Lower lobe of right lung (tissue), 2 donors: ENCODE measurements around the gene DNAH12. TPM values are rescaled to one million over a fixed set of nuclear protein-coding genes. Genes with fewer than 3 reads are reported as not detected.

Experiments
- ATAC-seq, 2 donors: fragments of 200-7000 bp; cut with Tn5 transposase; one replicate each; pipeline ENCODE4 v1.9.1; 2020 to 2022; ENCODE audit warnings: mild to moderate bottlenecking in 2 of 2, moderate library complexity in 2 of 2
- DNase-seq: peaks from one replicate; pipeline ENCODE4 v3.0.0-alpha.2; 2020
- H3K27ac ChIP-seq: fragments of 200-600 bp; one replicate; pipeline ENCODE4 v1.8.0; 2022
- H3K27me3 ChIP-seq: fragments of 200-600 bp; one replicate; pipeline ENCODE4 v1.8.0; 2022; ENCODE audit warnings: low read depth
- H3K36me3 ChIP-seq: fragments of 200-600 bp; one replicate; pipeline ENCODE4 v1.8.0; 2022; ENCODE audit warnings: mild to moderate bottlenecking
- H3K4me1 ChIP-seq: fragments of 200-600 bp; one replicate; pipeline ENCODE4 v1.8.0; 2022
- H3K4me3 ChIP-seq: fragments of 200-600 bp; one replicate; pipeline ENCODE4 v1.8.0; 2022; ENCODE audit warnings: mild to moderate bottlenecking
- H3K9me3 ChIP-seq: fragments of 200-600 bp; one replicate; pipeline ENCODE4 v1.8.0; 2022
- intact Hi-C: fragments of 100-400 bp; cut with DNase I; formaldehyde crosslinking; loops from one replicate; pipeline ENCODE4 v1.11.0; 2022
- total RNA-seq: library from RNA; stranded (reverse); fragmentation: NEBNext Ultra II Directional; extraction: Animal tissue kit (Norgen Biotek cat#: 25700); gene quantifications from one replicate; pipeline ENCODE4 v1.2.1, GENCODE V29; 2021
- TF ChIP-seq, protein P1 (sequence below): fragments of 200-600 bp; IDR thresholded peaks from one replicate; pipeline ENCODE4 v1.8.0; 2022; ENCODE audit warnings: antibody characterized with exemption, mild to moderate bottlenecking
- donor health status: DM: no; HTN: yes; CAD: no; lungs with severe emphysema.

Gene DNAH12
- total RNA-seq, 1 donor from 2014 or later: 11.2 TPM

DNA sequence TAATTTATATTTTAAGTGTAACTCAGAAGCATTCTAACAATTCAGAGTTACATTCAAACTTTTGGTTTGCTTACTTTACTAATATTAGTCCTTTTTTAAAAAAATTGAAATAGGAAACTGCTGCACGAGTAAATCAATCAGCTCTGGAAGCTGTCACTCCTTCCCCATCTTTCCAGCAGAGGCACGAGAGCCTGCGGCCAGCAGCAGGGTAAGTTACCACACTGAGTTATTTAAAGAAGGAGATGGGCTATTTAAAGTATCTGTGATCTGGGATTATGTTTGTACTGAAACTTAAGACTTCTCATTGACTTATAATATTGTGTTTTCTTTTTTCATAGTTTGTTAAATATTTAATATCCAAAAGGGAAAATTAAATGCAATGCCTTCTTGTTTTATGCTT is 287.3 kb downstream of the DNAH12 start:
- ATAC-seq (no peak), DNase-seq (no peak)
- Histone ChIP-seq H3K36me3 (peaks cover 88% of the 10 kb centered on the region), H3K4me1 (no peaks in the 10 kb centered on the region), H3K27me3 (no peaks in the 10 kb centered on the region), H3K9me3 (no peaks in the 10 kb centered on the region), H3K27ac (no peak overlapping the region), H3K4me3 (no peak overlapping the region)
- TF ChIP-seq, protein P1, sequence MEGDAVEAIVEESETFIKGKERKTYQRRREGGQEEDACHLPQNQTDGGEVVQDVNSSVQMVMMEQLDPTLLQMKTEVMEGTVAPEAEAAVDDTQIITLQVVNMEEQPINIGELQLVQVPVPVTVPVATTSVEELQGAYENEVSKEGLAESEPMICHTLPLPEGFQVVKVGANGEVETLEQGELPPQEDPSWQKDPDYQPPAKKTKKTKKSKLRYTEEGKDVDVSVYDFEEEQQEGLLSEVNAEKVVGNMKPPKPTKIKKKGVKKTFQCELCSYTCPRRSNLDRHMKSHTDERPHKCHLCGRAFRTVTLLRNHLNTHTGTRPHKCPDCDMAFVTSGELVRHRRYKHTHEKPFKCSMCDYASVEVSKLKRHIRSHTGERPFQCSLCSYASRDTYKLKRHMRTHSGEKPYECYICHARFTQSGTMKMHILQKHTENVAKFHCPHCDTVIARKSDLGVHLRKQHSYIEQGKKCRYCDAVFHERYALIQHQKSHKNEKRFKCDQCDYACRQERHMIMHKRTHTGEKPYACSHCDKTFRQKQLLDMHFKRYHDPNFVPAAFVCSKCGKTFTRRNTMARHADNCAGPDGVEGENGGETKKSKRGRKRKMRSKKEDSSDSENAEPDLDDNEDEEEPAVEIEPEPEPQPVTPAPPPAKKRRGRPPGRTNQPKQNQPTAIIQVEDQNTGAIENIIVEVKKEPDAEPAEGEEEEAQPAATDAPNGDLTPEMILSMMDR: no peak
- intact Hi-C loops: no loop called here

- Histone ChIP-seq H3K36me3 (peaks cover 82% of the 10 kb centered on the region), H3K9me3 (no peaks in the 10 kb centered on the region), H3K27me3 (no peaks in the 10 kb centered on the region), H3K4me1 (no peaks in the 10 kb centered on the region), H3K4me3 (no peak overlapping the region), H3K27ac (no peak overlapping the region)
- intact Hi-C loops: no loop called here
- DNase-seq (no peak), ATAC-seq (no peak)
- TF ChIP-seq, protein P1: no peak
These were observed 291.7 kb downstream of the DNAH12 start for GRCh38 chr3:57252404-57252803.

DNA sequence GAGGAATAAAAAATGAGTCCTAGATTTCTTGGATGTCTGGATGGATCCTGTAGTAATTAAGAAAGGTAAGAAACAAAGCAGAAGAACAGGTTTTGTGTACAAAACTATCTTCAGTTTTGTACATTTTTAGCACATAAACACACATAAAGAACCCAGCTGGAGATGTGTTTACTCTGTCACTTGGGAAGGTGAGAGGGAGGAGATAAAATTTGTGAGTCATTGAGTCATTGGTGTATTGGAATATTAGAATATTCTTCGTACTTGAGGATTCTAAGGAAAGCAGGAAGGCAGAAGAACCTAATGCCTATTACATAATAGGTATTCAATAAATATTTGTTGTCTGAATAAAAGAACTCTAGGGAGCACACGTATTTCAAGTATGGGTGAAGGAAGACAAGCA is 299.2 kb downstream of the DNAH12 start:
- Histone ChIP-seq H3K27me3 (no peaks in the 10 kb centered on the region), H3K27ac (no peak overlapping the region), H3K36me3 (peaks cover 99% of the 10 kb centered on the region), H3K9me3 (no peaks in the 10 kb centered on the region), H3K4me3 (no peak overlapping the region), H3K4me1 (no peaks in the 10 kb centered on the region)
- no peak for DNase-seq
- TF ChIP-seq, protein P1: no peak
- intact Hi-C loops: no loop called here
- no peak for ATAC-seq

Other genes starting within 250 kb of the DNAH12 start
- 17.5 TPM for gene PDE12, start 11.9 kb upstream of the DNAH12 start, total RNA-seq
- gene ARF4, start 53.0 kb upstream of the DNAH12 start, total RNA-seq: 113 TPM
- 22.3 TPM for gene DENND6A, start 148.7 kb upstream of the DNAH12 start, total RNA-seq
- 66.3 TPM for gene SLMAP, start 212.0 kb upstream of the DNAH12 start, total RNA-seq